HL-60/S4 (cell line): ENCODE results near the gene CLRN2.

Experiments
- in situ Hi-C: fragments of 300-500 bp; cut with MboI; formaldehyde crosslinking; loops from 2 replicates; pipeline ENCODE4 v1.14.3; 2022; ENCODE audit warnings: low sequenced_read_pairs

Gene CLRN2

GRCh38 chr4:17514865-17515264 is at the start of gene CLRN2:
Gene CLRN2, plus strand, starts transcription at chr4:17515165. Its CDS starts 102 bp downstream, at chr4:17515267.
- in situ Hi-C loops, result no loop called here

- in situ Hi-C loops, result no loop called here
Measured at GRCh38 chr4:17468619-17469221, 46.2 kb upstream of the CLRN2 start.

GRCh38 chr4:17469931-17470674 is 44.9 kb upstream of the CLRN2 start:
- in situ Hi-C loops, result no loop called here

GRCh38 chr4:17475481-17475880 is 39.5 kb upstream of the CLRN2 start:
- in situ Hi-C loops, result no loop called here

- in situ Hi-C loops, result no loop called here
Measured at GRCh38 chr4:17476853-17477252, 38.1 kb upstream of the CLRN2 start.

GRCh38 chr4:17477774-17478472 is 37.0 kb upstream of the CLRN2 start:
- in situ Hi-C loops, result no loop called here

- in situ Hi-C loops, result no loop called here
Measured at GRCh38 chr4:17480210-17480927, 34.6 kb upstream of the CLRN2 start.

- in situ Hi-C loops, result no loop called here
Measured at GRCh38 chr4:17480955-17481354, 34.0 kb upstream of the CLRN2 start.

- in situ Hi-C loops, result no loop called here
Measured at GRCh38 chr4:17482716-17483115, 32.2 kb upstream of the CLRN2 start.

- in situ Hi-C loops, result no loop called here
Measured at GRCh38 chr4:17489123-17489522, 25.8 kb upstream of the CLRN2 start.

- in situ Hi-C loops, result no loop called here
Measured at GRCh38 chr4:17489721-17490120, 25.2 kb upstream of the CLRN2 start.

- in situ Hi-C loops, result no loop called here
Measured at GRCh38 chr4:17490575-17491059, 24.3 kb upstream of the CLRN2 start.

- in situ Hi-C loops, result no loop called here
Measured at GRCh38 chr4:17491196-17491595, 23.8 kb upstream of the CLRN2 start.

- in situ Hi-C loops, result no loop called here
Measured at GRCh38 chr4:17492058-17492741, 22.8 kb upstream of the CLRN2 start.

GRCh38 chr4:17492876-17493275 is 22.1 kb upstream of the CLRN2 start:
- in situ Hi-C loops, result no loop called here

- in situ Hi-C loops, result no loop called here
Measured at GRCh38 chr4:17493619-17494018, 21.3 kb upstream of the CLRN2 start.

- in situ Hi-C loops, result no loop called here
Measured at GRCh38 chr4:17494258-17495190, 20.4 kb upstream of the CLRN2 start.

- in situ Hi-C loops, result no loop called here
Measured at GRCh38 chr4:17497890-17498523, 17.0 kb upstream of the CLRN2 start.

- in situ Hi-C loops, result no loop called here
Measured at GRCh38 chr4:17500574-17500973, 14.4 kb upstream of the CLRN2 start.
